Peyer's patch (tissue), 4 donors: Measurements from ENCODE around the gene CDKL5. TPM values are rescaled to one million over a fixed set of nuclear protein-coding genes. Genes with fewer than 3 reads are reported as not detected.
A peak's percentile ranks its signal among the peaks of the same experiment; 100 is the strongest.

ENCODE experiments used
- DNase-seq, 3 donors: peaks; one replicate each; pipeline ENCODE4 v3.0.0-alpha.2; 2017 to 2019
- H3K27ac ChIP-seq, 4 donors: fragments of 200-600 bp; sonication (generic); one replicate each; pipeline ENCODE4 v1.5.1; 2016 to 2019
- H3K27me3 ChIP-seq, 2 donors: fragments of 200-600 bp; sonication (generic); one replicate each; pipeline ENCODE4 v1.5.1; 2019
- H3K36me3 ChIP-seq, 3 donors: fragments of 200-600 bp; sonication (generic); one replicate each; pipeline ENCODE4 v1.5.1; 2016 to 2019
- H3K4me1 ChIP-seq, 4 donors: fragments of 200-600 bp; sonication (generic); one replicate each; pipeline ENCODE4 v1.5.1; 2016 to 2019
- H3K4me3 ChIP-seq, 4 donors: fragments of 200-600 bp; sonication (generic); 1 replicate in 3 of 4; 2 replicates in 1 of 4; pipeline ENCODE4 v1.5.1; 2016 to 2019; ENCODE audit warnings: mild to moderate bottlenecking in 1 of 4
- H3K9me3 ChIP-seq, 4 donors: fragments of 200-600 bp; sonication (generic); one replicate each; pipeline ENCODE4 v1.5.1; 2016 to 2019; ENCODE audit warnings: mild to moderate bottlenecking in 1 of 4
- CTCF ChIP-seq, 6 experiments: fragments of 450-650 bp in 4 of 6; fragments of 200-600 bp in 2 of 6; sonication (generic) in 1 of 6; IDR thresholded peaks; one replicate each; pipeline ENCODE4 v1.5.1; 2017 to 2019; ENCODE audit warnings: antibody characterized with exemption in 6 of 6, mild to moderate bottlenecking in 3 of 6, moderate library complexity in 1 of 6
- POLR2A ChIP-seq, 2 donors: fragments of 450-650 bp; IDR thresholded peaks; one replicate each; pipeline ENCODE4 v1.5.1; 2017; ENCODE audit warnings: antibody characterized with exemption in 2 of 2, mild to moderate bottlenecking in 2 of 2, moderate library complexity in 2 of 2
- total RNA-seq, 4 donors: library from RNA; depleted of rRNA; stranded (reverse); fragments of >200 nt; gene quantifications; one replicate each; pipeline ENCODE4 v1.1.0, GENCODE V29; 2016

Gene CDKL5
- total RNA-seq, 4 donors from 2014 or later = 1.4 to 3.3 (median 2.5) TPM

GRCh38 chrX:18672008-18672407, 246.6 kb downstream of the CDKL5 start, which contains the start of gene RS1:
TSS of gene RS1 (minus strand) at chrX:18672108. CDS start at chrX:18672068, 40 bp downstream.
- H3K27me3 ChIP-seq = no peaks in the 10 kb centered on the region
- H3K4me3 ChIP-seq = no peak within 1 kb of the TSS
- TF ChIP-seq POLR2A (IDR thresholded peaks at IDR 0.05) (no peak), CTCF (IDR thresholded peaks at IDR 0.05) (no peak)
- H3K36me3 ChIP-seq = no peaks in the 10 kb centered on the region
- H3K4me1 ChIP-seq = no peaks in the 10 kb centered on the region
- DNase-seq = no peak
- H3K27ac ChIP-seq = no peak within 1 kb of the TSS
- H3K9me3 ChIP-seq = no peaks in the 10 kb centered on the region

- H3K9me3 ChIP-seq = no peaks in the 10 kb centered on the region
- TF ChIP-seq CTCF (IDR thresholded peaks at IDR 0.05) = no peak
- TF ChIP-seq POLR2A (IDR thresholded peaks at IDR 0.05) = no peak
- no peaks in the 10 kb centered on the region for H3K27me3 ChIP-seq
- H3K27ac ChIP-seq = peak overlapping the region; percentile 26 to 90 (median 53)
- peak; percentile 41 to 59 (median 52) for DNase-seq
- H3K36me3 ChIP-seq = no peaks in the 10 kb centered on the region
- H3K4me1 ChIP-seq = no peaks in the 10 kb centered on the region
- peak overlapping the region; percentile 56 to 83 (median 66) for H3K4me3 ChIP-seq
These were observed 249.0 kb downstream of the CDKL5 start for GRCh38 chrX:18674417-18674787.

- Histone ChIP-seq H3K36me3 (no peaks in the 10 kb centered on the region), H3K9me3 (no peaks in the 10 kb centered on the region), H3K4me1 (no peaks in the 10 kb centered on the region), H3K27me3 (no peaks in the 10 kb centered on the region), H3K4me3 (peak overlapping the region; percentile 56 to 83 (median 66)), H3K27ac (peak overlapping the region; percentile 88 to 91 (median 89))
- DNase-seq = peak; percentile 73 to 87 (median 83)
- no peak for TF ChIP-seq CTCF (IDR thresholded peaks at IDR 0.05)
- TF ChIP-seq POLR2A (IDR thresholded peaks at IDR 0.05) = peak; percentile 14 to 27
These were observed 249.7 kb downstream of the CDKL5 start for GRCh38 chrX:18674788-18675735.

- Histone ChIP-seq H3K27ac (no peak overlapping the region), H3K4me3 (no peak overlapping the region), H3K9me3 (no peaks in the 10 kb centered on the region), H3K4me1 (no peaks in the 10 kb centered on the region), H3K27me3 (no peaks in the 10 kb centered on the region), H3K36me3 (no peaks in the 10 kb centered on the region)
- no peak for TF ChIP-seq POLR2A (IDR thresholded peaks at IDR 0.05)
- no peak for TF ChIP-seq CTCF (IDR thresholded peaks at IDR 0.05)
- no peak for DNase-seq
These were observed 250.6 kb downstream of the CDKL5 start for GRCh38 chrX:18676050-18676449.

- H3K4me1 ChIP-seq = no peaks in the 10 kb centered on the region
- H3K4me3 ChIP-seq = no peak overlapping the region
- no peaks in the 10 kb centered on the region for H3K27me3 ChIP-seq
- no peak for TF ChIP-seq POLR2A (IDR thresholded peaks at IDR 0.05)
- TF ChIP-seq CTCF (IDR thresholded peaks at IDR 0.05) = peak in 1 of 6 experiments; percentile 6
- DNase-seq = no peak
- H3K27ac ChIP-seq = no peak overlapping the region
- H3K36me3 ChIP-seq = no peaks in the 10 kb centered on the region
- H3K9me3 ChIP-seq = no peaks in the 10 kb centered on the region
These were observed 251.1 kb downstream of the CDKL5 start for GRCh38 chrX:18676470-18676869.
